GM20431 (cell line): Measurements from ENCODE around the gene LRMDA.

Source experiments
- in situ Hi-C: fragments of 300-500 bp; cut with MseI, MboI; formaldehyde crosslinking; loops from one replicate; pipeline ENCODE4 v1.15.0; 2020; ENCODE audit warnings: low sequenced_read_pairs; ENCODE audit not compliant: unreplicated experiment

LRMDA gene

DNA sequence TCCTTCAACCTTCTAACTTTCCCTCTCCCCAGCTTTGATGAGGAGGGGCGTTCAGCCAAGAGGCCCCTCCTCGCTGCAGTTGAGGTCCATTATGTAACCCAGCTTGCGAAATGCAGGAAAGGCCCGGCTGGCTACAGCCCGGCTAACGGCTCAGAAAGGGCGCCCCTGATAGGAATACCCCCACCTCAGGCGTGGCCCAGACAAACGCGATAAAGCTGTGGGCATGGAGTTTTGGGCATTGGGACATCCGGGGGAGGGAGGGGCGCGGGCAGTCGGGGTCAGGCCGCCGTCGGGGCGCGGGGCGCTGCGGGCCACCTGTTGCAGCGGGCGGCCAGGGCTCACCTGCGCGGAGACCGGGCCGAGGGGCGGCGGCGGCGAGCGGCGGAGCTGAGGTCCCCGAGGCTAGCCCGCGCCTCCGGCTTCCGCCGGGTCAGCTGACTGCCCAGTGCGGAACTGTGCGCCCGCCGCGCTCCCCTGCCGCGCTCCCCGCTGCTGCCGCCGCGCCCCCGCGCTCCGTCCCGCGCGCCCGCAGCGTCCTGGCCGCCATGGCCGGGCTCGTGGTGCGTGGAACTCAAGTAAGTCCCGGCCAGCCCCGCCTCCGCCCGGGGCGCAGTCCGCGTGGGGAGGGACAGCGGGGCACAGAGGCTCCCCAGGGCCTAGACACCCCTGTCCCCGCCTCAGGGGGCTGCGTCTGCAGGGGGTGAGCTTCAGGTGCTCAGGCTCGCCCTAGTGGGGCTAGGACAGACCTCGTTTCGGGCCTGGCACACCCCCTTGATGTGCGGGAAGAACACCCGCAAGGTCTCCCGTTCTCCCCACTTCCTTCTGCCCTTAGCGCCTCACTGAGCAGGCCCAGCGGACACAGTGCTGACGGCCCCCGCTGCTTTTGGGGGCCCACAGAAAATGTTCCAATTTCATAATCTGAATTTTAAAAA, at the start of gene LRMDA:
Gene LRMDA (plus strand): TSS at position 445 of the 932 bp plus-strand sequence.
- in situ Hi-C loops: no loop called here

DNA sequence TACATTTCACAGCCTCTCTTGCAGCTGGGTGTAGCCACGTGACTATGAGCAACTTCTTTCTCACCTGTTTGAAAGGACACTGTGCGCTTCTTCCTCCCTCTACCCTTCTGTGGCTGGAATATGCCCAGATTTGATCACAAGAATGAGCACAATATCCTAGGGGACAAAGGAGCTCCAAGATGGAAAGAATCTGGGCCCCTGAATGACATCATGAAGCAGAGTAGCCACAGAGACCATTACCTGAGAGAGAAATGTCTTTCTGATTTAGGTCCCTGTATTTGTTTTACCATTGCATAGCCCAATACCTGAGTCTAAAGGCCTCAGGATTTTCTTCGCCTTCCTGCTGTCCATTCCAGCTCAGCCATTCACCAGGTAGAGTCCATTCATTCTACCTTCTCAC, 45.3 kb upstream of the LRMDA start:
- in situ Hi-C loops: loop anchor here (10.0 to 25.0 kb wide), 2 partner anchors 649 to 926 kb away; no protein-coding TSS in a partner anchor

- in situ Hi-C loops: loop anchor here (10.0 to 25.0 kb wide), 2 partner anchors 647 to 924 kb away; no protein-coding TSS in a partner anchor
Measured at GRCh38 chr10:75388082-75388481, 43.3 kb upstream of the LRMDA start.

DNA sequence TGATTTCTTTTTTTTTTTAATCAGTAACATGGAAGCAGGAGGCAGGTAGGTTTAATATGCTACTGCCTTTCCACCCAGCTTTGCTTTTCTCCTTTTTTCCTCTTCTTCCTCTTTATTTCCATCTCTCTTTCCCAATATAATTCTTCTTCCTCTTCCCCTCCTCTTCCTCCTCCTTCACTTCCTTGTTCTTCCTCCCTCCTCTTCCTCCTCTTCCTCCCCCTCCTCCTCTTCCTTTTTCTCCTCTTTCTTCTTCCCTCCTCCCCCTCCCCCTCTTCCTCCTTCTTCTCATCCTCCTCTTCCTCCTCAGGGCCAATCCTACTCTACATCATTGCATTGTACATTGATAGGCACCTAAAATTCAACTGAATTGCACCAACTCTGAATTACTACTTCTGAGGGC, 41.2 kb upstream of the LRMDA start:
- in situ Hi-C loops: loop anchor here (25.0 kb wide), 1 partner anchor 922 kb away; no protein-coding TSS in a partner anchor

GRCh38 chr10:75392271-75392670, 39.2 kb upstream of the LRMDA start:
- in situ Hi-C loops: loop anchor here (25.0 kb wide), 1 partner anchor 920 kb away; no protein-coding TSS in a partner anchor

DNA sequence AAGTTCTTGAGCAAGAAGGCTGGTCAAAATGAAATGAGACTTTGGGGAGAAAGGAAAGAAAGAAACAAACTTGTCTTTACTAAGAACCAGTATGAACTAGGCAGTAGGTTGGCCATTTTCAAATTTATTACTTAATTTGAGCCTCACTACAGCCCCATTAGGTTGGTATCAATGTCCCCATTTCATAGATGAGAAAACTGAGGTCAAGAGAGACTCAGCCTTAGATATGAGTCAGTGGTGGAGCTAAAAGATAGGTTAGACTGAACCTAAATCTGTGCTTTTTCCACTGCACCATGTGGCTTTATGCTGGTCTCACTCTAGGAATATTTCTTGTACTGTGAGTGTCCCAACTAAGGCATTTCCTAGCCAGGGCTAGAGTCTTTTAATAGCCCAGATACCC, 38.7 kb upstream of the LRMDA start:
- in situ Hi-C loops: loop anchor here (25.0 kb wide), 1 partner anchor 920 kb away; no protein-coding TSS in a partner anchor

GRCh38 chr10:75394221-75394620, 37.2 kb upstream of the LRMDA start:
- in situ Hi-C loops: loop anchor here (25.0 kb wide), 1 partner anchor 918 kb away; no protein-coding TSS in a partner anchor

DNA sequence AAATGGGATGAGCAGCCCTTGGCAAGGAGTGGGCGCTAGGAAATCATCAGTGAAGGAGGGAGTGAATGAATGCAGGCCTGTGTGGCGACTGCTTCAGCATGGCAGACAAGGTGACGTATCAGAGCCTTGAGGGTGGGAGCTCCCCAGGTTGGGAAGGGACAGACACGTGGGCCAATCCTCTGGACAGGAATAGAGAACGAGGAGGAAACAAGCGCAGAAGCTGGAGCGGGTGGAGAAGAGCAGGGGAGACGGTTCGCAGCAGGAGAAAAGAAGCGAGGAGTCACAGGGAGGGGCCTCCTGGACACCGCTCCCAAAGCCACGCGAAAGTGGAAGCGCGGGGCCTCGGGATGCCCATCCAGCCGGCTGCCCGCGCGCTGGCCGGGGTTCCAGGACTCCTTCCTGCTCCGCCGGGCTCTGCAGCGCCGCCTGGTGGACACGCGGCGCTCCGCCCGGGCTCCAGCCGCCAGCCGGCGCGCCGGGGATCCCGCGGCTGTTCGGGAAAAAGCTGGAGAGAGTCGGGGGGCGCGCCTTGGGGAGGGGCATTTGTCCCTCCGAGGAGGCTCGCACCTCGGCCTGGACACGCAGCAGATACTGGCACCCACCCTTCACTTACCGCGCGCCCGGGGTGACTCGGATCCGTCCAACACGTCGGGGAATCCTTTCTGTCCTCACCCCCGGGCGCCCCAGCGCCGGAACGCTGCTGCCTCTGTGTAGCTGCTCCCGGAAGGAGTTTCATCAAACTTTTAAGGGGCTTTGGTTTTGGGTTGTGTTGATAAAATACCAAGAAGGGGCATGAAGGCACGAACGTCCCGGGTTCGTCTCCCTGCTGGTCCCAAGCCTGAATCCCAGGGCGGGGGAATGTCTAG, 36.1 kb upstream of the LRMDA start:
- in situ Hi-C loops: loop anchor here (25.0 kb wide), 1 partner anchor 917 kb away; no protein-coding TSS in a partner anchor

GRCh38 chr10:75395932-75396630, 35.3 kb upstream of the LRMDA start:
- in situ Hi-C loops: loop anchor here (25.0 kb wide), 1 partner anchor 916 kb away; no protein-coding TSS in a partner anchor

GRCh38 chr10:75396631-75397495, 34.6 kb upstream of the LRMDA start:
- in situ Hi-C loops: loop anchor here (25.0 kb wide), 1 partner anchor 915 kb away; no protein-coding TSS in a partner anchor

- in situ Hi-C loops: loop anchor here (25.0 kb wide), 1 partner anchor 915 kb away; no protein-coding TSS in a partner anchor
Measured at GRCh38 chr10:75397496-75398199, 33.8 kb upstream of the LRMDA start.

GRCh38 chr10:75398200-75398691, 33.2 kb upstream of the LRMDA start:
- in situ Hi-C loops: loop anchor here (25.0 kb wide), 1 partner anchor 914 kb away; no protein-coding TSS in a partner anchor

GRCh38 chr10:75398692-75399460, 32.5 kb upstream of the LRMDA start:
- in situ Hi-C loops: loop anchor here (25.0 kb wide), 1 partner anchor 913 kb away; no protein-coding TSS in a partner anchor

GRCh38 chr10:75399461-75400162, 31.8 kb upstream of the LRMDA start:
- in situ Hi-C loops: loop anchor here (25.0 kb wide), 2 partner anchors 213 to 913 kb away; no protein-coding TSS in a partner anchor

DNA sequence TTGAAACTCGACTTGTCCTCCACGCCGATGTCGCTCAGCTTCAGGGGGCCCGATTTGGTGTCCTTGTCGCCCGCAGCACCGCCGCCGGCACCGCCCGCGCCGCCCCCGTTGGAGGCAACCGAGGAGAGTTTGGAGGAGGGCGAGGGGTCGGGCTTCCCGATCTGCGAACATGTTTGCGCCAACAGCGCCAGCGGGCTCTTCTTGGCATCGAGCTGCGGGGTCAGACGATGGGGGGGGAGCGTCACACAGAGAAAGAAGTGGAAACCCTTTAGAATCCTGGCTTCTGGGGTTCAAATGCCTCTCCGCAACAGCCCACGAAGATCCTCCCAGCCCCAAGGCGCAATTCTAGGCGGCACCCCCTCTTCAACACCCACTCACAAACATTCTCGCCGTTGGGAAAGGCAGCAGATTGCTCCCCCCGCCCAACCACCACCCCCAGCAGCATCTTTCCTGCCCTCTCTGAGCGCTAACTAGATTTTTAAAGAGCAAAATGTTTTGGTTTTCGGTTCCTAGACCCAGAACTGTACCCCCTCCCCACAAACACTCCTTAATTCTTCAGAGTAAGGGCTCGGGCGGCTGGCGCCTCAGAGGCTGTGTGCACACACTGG, 31.2 kb upstream of the LRMDA start:
- in situ Hi-C loops: loop anchor here (25.0 kb wide), 1 partner anchor 212 kb away; no protein-coding TSS in a partner anchor
